Stimulated activated CD8-positive, alpha-beta memory T cell treated with anti-CD3 and anti-CD28 coated beads, Interleukin-4, amount 100 ng/mL, for 4 hours (primary cell): ENCODE results near the gene FANCL.
A peak's percentile ranks its signal among the peaks of the same experiment; 100 is the strongest.
"Not testable (repeated sequence)": the region's sequence is repeated elsewhere in the genome, so short reads cannot be mapped to it uniquely, and the experiment has no call there.

ENCODE experiments used
- DNase-seq, 2 donors: peaks; one replicate each; pipeline ENCODE4 v3.0.0-alpha.2; 2020; ENCODE audit warnings: low read depth in 2 of 2, low spot score in 1 of 2

The FANCL gene

DNA sequence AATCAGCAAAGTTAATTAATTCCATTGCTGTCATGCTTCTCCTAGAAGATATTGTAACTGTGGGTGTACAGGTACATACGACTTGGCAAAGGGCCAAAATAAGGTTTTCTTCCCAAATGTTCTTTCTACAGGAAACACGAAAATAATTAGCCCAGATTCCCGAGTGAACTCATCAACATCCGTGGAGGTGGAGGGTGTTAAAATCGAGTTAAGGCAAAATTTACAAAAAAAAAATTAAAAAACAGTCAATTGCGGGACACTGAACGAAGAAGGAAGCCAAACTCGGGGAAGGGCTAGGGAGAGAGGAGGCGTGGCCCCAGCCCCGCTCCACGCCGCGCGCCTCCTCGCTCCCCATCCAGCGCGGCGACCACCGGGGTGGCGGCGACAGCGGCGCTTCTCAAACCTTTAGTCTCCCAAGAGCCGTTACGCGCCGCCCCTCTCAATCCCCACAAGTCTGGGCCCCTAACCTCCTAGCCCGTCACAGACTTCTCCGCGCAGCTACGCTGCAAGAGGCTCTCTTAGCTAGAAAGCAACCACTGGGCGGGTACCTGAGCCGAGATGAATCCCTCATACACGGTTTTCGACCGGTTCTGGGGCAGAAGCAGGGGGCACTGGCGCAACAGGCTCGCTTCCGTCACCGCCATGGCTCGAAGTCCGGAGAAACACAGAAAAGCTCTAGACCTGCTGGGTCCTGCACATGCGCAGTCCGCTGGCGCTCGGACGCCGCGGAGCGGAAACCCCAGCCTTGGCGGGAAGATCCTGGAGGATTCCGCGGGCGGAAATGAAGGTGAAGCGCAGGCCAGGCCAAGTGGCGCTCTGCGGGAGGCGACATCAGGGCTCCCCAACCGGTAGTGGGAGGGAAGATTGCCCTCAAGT is at the start of gene FANCL:
Gene FANCL, minus strand, starts transcription at position 656 of the 876 bp plus-strand sequence. Its CDS starts 12 bp downstream, at position 644.
- peak; percentile 36 to 47 for DNase-seq

DNA sequence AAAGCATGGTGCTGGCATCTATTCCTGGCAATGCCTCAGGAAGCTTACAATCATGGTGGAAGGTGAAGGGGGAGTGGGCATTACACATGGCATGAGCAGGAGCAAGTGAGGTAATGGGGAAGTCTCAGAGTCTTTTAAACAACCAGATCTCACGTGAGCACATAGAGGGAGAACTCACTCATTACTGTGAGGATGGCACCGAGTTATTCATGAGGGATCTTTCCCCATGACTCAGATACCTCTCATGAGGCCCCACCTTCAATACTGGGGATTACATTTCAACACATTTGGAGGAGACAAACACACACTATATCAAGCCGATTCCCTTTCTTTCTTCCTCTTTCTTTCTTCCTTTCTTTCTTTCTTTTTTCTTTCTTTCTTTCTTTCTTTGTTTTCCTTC is 47.9 kb upstream of the FANCL start:
- no peak for DNase-seq

DNA sequence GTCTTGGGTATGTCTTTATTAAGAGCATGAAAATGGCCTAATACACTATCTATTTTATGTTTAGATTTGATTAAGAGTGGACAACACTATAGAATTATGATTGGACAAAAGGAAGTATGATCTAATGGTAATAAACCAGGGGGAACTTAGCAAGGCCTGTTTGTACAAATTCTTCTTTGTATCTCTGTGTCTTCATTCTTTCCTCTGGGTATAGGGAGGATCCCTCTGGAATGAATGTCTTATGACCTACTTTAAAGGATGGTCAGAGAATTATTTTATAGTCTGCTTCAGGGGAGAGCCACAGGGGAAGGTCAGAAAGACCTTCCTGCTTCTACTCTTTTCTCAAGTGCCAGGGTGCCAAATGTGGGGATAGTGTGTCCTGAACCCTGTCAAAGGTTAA is 42.8 kb upstream of the FANCL start:
- DNase-seq, result no peak

GRCh38 chr2:58275144-58275543 is 34.0 kb upstream of the FANCL start:
- DNase-seq, result not testable (repeated sequence)

DNA sequence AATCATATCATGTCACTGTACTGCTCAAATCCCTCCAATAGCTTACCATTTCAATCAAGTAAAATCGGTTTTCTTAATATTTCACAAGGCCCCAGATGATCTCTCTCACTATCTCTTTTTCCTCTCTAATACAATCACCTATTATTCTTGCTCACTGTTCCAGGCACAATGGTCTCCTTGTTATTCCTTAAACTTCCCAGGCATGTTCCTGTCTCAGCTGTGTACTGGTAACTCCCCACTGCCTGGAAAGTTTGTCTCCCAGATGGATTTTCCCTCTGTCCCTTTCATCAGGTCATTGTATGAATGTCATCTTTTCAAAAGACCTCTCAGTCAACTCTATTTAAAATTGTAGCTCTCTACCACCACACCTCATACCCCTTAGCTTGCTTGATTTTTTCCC is 30.7 kb upstream of the FANCL start:
- DNase-seq, result no peak

DNA sequence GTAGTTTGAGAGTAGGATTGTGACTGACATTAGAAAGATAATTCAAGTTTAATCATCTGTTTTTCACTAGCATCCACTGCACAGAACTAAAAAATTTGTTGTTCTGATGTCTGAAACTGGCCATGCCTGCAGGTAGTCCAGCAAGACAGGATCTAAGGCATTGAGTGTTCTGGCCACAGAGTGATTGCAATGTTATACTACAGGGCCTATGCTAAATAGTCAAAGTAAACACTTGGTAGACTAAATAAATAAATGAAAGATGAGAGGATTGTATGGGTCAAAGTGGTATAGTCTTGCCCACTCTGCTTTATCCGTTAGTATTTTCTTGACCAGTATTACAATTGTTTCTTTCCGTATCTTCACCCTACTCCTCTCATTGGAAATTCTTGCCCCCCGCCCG is 27.6 kb upstream of the FANCL start:
- DNase-seq, result no peak

- DNase-seq, result no peak
Observed at GRCh38 chr2:58266211-58266610, 25.1 kb upstream of the FANCL start.

DNA sequence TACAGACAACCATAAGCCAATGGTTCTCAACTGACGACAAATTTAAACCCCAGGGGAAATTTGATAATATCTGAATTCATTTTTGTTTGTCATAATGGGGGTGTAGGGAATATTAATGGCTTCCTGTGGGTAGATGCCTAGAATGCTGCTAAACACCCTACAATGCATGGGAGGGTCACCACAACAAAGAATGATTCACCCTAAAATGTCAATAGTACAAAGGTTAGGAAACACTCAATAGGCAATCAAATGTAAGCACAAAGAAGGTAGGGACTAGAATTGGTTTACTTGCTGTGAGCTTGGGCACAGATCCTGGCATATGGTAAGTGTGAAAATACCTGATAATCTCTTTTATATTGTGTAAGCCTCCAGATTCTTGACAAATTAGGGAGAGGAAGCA is 20.1 kb upstream of the FANCL start:
- DNase-seq, result no peak

GRCh38 chr2:58258456-58258855 is 17.3 kb upstream of the FANCL start:
- not testable (repeated sequence) for DNase-seq

DNA sequence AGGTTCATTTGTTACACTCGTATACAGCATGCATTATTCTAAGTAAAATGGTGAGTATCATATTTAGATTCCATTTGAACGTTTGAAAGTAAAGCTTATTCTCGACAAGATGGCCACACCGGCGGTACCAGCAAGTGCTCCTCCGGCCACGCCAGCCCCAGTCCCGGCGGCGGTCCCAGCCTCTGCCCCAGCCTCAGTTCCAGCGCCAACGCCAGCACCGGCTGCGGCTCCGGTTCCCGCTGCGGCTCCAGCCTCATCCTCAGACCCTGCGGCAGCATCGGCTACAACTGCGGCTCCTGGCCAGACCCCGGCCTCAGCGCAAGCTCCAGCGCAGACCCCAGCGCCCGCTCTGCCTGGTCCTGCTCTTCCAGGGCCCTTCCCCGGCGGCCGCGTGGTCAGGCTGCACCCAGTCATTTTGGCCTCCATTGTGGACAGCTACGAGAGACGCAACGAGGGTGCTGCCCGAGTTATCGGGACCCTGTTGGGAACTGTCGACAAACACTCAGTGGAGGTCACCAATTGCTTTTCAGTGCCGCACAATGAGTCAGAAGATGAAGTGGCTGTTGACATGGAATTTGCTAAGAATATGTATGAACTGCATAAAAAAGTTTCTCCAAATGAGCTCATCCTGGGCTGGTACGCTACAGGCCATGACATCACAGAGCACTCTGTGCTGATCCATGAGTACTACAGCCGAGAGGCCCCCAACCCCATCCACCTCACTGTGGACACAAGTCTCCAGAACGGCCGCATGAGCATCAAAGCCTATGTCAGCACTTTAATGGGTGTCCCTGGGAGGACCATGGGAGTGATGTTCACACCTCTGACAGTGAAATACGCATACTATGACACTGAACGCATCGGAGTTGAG is 10.4 kb upstream of the FANCL start:
- DNase-seq, result not testable (repeated sequence)

GRCh38 chr2:58241546-58241864 is 380 bp upstream of the FANCL start:
- DNase-seq, result no peak

DNA sequence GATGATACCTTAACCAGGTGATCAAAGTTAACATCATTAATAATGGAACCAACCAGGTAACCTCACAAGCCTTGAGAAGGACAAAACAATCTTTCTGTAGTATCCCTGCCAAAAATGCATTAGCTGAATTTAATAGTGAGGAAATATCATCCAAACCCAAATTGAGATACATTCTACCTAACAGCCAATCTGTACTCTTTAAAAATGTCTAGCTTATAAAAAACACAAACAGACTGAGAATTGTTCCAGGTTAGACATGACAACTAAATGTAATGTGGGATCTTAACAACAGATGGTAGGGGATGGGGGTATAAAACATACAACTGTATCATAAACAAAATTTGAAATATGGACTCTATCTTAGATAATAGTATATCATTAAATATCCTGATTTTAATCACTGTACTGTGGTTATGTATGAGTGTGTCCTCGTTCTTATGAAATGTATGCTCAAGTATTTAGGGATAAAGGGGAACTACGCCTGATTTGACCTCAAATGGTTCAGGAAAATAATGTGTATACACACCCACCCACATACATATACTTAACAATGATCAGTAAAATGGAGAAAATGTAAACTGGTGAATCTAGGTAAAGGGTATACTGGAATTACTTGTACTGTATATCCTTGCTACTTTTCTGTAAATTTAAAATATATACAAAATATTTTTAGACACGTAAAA is 1.7 kb downstream of the FANCL start:
- no peak for DNase-seq

GRCh38 chr2:58237741-58238140 is 3.4 kb downstream of the FANCL start:
- DNase-seq, result no peak

- DNase-seq, result no peak
Observed at GRCh38 chr2:58235984-58236383, 5.1 kb downstream of the FANCL start.

DNA sequence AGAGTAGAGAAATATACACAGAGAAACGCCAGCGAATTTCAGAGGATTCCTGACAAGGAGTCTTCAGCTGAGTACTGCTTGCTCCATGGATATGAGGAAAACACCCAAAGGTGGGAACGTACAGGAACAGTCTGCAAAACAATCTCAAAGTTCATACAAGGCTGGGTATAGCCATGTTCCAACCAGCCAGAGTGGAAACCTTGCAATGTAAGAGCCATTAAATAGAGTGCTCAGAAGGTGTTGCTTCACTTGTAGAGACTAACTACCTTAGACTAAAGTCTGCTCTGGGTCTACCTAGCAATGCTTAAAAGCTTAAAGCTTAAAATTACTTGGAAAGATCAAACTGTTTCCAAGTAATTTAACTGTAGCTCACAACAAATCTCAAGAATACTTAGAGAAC is 6.0 kb downstream of the FANCL start:
- no peak for DNase-seq

DNA sequence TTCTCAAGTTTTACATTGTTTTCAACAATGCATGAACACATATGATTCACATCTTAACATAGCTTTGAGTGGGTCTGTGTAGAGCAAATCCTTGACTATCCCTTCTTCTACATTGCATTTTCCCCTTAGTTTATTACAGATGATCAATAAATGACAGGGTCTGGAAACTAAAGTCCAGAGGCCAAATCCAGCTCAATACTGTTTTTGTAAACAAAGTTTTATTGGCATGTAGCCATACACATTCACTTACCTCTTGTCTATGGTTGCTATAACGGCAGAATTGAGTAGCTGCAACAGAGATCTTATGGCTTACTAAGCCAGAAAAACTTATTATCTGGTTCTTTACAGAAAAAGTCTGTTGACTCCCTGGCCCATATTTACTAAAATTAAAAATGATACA is 12.8 kb downstream of the FANCL start:
- no peak for DNase-seq

DNA sequence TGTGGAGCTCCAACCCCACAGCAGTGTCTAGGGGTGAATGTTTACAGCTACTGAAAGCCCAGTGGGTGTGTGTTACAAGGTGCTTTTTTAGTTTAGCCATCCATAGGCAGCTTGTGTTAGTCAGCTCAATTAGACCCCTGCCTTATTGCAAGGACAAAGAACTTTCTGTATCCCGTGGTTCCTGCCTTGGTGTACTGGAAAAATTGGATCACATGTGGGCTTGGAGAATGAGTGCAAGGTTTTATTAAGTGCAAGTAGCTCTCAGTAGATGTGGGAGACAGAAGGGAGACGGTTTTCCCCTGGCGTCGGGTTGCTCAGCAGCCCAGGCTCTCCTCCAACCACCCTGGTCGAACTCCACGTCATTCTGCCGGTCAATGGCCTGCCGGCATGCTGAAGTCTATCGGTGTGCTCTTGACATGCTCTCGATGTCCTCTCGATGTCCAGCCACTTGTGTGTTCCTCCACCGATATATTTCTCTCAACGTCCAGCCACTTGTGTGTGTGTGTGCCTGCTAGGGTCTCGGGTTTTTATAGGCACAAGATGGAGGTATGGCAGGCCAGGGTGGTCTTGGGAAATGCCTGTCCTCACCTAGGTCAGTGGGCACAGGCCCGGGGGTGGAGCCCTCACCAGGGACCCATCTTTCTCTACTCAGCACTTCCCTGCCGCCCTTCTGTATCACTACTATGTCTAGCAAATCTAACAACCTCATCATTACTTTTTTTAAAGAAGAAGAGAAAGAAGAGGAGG is 13.8 kb downstream of the FANCL start:
- DNase-seq, result no peak

DNA sequence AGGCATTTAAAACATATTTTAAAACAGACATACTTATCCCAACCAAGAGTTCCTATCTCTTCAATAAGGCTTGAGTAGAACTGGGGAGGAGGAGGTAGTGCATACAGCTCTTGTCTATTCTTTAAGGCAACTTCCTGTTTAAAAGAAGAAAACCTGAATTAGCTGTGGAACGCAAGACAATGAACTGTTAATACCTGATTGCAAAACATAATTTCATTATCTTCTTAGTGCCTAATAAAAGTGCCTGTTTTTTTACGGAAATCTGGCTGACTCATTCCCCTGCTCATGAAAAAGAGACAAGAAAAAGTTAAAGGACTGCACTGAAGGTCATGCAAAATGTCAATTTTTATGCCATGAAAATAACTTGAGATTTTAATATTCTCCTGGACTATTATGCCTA is 19.2 kb downstream of the FANCL start:
- DNase-seq, result no peak

- no peak for DNase-seq
Observed at GRCh38 chr2:58215429-58215828, 25.7 kb downstream of the FANCL start.

- DNase-seq, result not testable (repeated sequence)
Observed at GRCh38 chr2:58210951-58211568, 30.1 kb downstream of the FANCL start.

- DNase-seq, result no peak
Observed at GRCh38 chr2:58207189-58207588, 33.9 kb downstream of the FANCL start.
